LNCaP clone FGC (cell line): Measurements from ENCODE around the gene SMARCB1.

Experiments used
- DNase-seq: peaks from one replicate; pipeline ENCODE4 v3.0.0-alpha.2; 2011; ENCODE audit warnings: low read depth
- H3K4me3 ChIP-seq: 2 replicates; pipeline ENCODE4 v1.5.1; 2011; ENCODE audit warnings: mild to moderate bottlenecking, low read depth, low read length, control low read depth
- TF ChIP-seq, protein P1 (sequence below): IDR thresholded peaks from 2 replicates; pipeline ENCODE4 v1.5.1; 2012; ENCODE audit warnings: mild to moderate bottlenecking; ENCODE audit not compliant: control insufficient read depth, insufficient read depth; ENCODE audit errors: extremely low read depth

Gene SMARCB1

DNA sequence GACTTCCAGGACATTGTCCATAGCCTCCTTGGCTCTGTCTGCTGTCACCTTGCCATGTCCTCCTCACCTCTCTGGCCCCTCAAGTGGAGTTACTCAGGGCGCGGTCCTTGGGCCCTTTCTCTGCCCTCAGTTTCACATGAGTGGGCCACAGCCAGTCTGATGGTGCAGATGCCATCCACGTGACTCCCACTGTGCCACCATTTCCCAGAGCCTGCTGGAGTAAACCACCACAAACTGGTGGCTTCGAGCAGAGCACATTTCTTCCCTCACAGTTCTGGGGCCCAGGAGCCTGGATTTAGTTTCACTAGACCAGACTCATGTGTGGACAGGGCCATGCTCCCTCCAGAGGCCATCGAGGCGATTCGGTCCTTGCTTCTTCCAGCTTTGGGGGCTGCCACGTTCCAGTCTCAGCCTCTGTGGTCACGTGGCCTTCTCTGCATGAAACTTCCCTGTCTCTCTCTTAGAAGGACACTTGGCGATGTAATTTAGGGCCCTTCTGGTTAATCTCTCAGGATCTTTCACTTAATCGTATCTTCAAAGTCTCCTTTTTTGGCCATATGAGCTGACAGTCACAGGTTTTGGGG lies 14.6 kb downstream of the SMARCB1 start:
- TF ChIP-seq, protein P1, sequence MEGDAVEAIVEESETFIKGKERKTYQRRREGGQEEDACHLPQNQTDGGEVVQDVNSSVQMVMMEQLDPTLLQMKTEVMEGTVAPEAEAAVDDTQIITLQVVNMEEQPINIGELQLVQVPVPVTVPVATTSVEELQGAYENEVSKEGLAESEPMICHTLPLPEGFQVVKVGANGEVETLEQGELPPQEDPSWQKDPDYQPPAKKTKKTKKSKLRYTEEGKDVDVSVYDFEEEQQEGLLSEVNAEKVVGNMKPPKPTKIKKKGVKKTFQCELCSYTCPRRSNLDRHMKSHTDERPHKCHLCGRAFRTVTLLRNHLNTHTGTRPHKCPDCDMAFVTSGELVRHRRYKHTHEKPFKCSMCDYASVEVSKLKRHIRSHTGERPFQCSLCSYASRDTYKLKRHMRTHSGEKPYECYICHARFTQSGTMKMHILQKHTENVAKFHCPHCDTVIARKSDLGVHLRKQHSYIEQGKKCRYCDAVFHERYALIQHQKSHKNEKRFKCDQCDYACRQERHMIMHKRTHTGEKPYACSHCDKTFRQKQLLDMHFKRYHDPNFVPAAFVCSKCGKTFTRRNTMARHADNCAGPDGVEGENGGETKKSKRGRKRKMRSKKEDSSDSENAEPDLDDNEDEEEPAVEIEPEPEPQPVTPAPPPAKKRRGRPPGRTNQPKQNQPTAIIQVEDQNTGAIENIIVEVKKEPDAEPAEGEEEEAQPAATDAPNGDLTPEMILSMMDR: no peak
- H3K4me3 ChIP-seq: no peak overlapping the region
- no peak for DNase-seq

DNA sequence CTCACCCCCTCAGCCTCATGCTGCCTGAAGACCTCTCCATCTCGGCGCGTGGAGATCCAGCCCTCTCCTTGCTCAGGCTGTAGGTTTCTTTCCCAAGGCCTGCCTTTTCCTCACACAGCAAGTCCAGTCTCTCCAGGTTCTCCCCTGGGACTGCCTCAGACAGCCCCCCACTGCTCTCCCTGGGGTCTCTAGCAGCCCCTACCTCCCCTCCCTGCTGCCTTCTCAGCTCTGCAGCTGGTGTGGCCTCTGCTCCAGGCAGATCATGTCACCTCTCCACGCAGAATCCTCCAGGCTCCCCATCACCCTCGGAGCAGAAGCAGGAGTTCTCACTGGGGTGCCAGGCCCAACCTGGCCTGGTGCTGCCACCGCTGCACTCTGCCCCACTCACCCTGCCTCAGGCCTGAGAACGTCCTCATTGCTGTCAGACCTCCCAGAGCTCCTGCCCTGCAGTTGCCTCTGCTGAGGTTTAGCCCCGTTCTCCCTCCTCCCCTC lies 15.2 kb downstream of the SMARCB1 start:
- DNase-seq: no peak
- TF ChIP-seq, protein P1: no peak

DNA sequence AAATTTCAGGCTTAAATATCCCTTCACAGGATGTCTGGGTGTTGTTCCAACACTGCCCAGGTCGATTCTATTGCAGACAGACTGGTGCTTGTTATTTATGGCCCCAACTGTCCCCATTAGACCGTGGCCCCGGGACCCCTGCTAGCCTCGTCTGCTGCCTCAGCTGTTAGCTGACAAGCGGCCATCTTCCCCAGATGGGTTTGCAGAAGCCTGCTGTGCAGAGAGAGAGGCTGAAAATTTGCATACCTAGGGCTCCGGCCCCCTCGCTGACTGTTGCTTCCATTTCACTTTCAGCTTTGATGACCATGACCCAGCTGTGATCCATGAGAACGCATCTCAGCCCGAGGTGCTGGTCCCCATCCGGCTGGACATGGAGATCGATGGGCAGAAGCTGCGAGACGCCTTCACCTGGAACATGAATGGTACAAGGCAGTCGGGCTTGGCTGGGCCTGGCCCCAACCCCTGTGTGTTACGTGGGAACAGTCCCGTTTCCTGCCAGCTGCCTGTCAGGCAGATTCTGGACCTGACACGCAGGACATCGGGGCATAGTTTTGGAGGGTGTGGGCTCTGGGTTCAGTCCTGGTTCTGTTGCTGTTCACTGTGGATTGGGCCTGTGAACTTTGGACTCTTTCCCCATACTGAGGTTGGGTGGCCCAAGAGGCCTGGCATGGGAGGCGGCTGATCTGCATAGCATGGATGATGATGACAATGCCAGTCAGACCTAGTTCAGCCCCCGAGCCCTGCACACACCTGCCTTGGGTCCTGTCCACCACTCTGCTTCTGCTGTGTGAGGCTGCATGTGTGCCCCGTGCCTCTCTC lies 16.4 kb downstream of the SMARCB1 start:
- DNase-seq: no peak
- TF ChIP-seq, protein P1: no peak
- no peak overlapping the region for H3K4me3 ChIP-seq

More for the DNA sequence above, 15.2 kb downstream of the SMARCB1 start:
- H3K4me3 ChIP-seq: no peak overlapping the region

DNA sequence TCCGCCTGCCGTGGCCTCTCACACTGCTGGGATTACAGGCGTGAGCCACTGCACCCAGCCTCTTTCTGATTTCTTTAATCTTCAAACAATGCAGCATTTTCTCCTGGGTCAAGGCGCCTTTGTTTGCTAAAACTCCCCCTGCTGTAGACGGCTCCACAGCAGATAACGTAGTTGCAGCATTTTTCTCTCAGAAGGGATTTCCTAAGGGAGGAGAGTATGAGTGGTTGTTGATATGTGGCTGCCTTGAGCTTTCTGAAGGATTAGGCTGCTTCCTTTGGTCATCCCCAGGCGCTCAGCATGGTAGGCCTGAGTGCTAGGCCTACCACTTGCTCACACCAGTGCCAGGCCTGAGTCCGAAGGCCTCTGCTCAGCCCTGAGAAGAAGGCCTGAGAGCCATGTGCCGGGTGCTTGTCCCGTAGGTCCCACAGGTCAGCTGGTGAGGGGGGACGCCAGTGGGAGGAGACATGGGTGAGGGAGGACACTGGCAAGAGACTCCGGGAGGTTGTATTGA lies 18.1 kb downstream of the SMARCB1 start:
- no peak for DNase-seq
- TF ChIP-seq, protein P1: no peak
- no peak overlapping the region for H3K4me3 ChIP-seq

DNA sequence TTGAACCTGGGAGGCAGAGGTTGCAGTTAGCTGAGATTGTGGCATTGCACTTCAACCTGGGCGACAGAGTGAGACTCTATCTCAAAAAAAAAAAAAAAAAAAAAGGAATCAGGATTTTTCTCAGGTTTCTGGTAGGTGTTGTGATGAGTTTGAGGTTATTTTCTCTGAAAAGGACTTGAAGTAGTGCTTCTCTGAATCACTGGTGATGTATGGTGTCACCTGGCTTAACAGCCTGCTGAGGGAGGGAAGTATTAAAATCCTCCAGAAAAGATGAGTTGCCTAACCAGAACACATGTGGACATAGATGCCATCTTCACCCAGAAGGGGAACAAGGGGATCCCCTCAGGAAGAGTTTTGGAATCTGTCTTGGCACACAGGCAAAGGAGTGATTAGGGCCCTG lies 20.1 kb downstream of the SMARCB1 start:
- no peak for DNase-seq
- no peak overlapping the region for H3K4me3 ChIP-seq
- TF ChIP-seq, protein P1: no peak

DNA sequence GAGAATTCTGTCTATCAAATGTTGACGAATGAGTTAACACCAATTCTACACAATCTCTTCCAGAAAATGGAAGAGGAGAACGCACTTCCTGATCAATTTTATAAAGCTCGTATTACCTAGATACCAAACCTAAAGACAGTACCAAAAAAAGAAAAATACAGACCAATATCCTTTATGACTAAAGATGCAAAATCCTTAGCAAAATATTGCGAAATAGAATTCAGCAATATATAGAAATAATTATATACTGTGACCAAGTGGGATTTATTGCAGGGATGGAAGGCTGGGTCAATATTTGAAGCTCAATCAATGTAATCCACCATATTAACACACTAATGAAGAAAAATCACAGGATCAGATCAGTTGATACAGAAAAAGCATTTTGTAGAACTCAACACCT lies 25.6 kb downstream of the SMARCB1 start:
- TF ChIP-seq, protein P1: no peak
- no peak for DNase-seq
- no peak overlapping the region for H3K4me3 ChIP-seq
